Lung microvascular endothelial cell (primary cell): ENCODE data around the gene PAPSS1. TPM values are rescaled to one million over a fixed set of nuclear protein-coding genes. Genes with fewer than 3 reads are reported as not detected.

Experiments used
- DNase-seq, 2 donors: peaks; one replicate each; pipeline versions ENCODE4 v3.0.0 to v3.0.0-alpha.2; 2010; ENCODE audit warnings: low read depth in 2 of 2
- total RNA-seq: library from RNA; depleted of rRNA; stranded (reverse); fragments of >200 nt; gene quantifications from 2 replicates; pipeline ENCODE4 v1.2.1, GENCODE V29; 2014

Gene PAPSS1
- total RNA-seq, 1 donor from 2014 or later = 19.8 TPM

- DNase-seq = no peak
Measured at GRCh38 chr4:107629318-107629717, 90.7 kb downstream of the PAPSS1 start.

GRCh38 chr4:107625391-107625902, 94.6 kb downstream of the PAPSS1 start:
- DNase-seq = no peak

GRCh38 chr4:107624024-107624423, 96.0 kb downstream of the PAPSS1 start:
- no peak for DNase-seq

GRCh38 chr4:107622006-107622405, 98.0 kb downstream of the PAPSS1 start:
- no peak for DNase-seq

- no peak for DNase-seq
Measured at GRCh38 chr4:107619731-107620130, 100.3 kb downstream of the PAPSS1 start.

GRCh38 chr4:107619066-107619465, 101.0 kb downstream of the PAPSS1 start:
- DNase-seq = peak; percentile 49 to 50

GRCh38 chr4:107618656-107619055, 101.4 kb downstream of the PAPSS1 start:
- no peak for DNase-seq

GRCh38 chr4:107616838-107617389, 103.1 kb downstream of the PAPSS1 start:
- no peak for DNase-seq

GRCh38 chr4:107615809-107616208, 104.2 kb downstream of the PAPSS1 start:
- DNase-seq = no peak

GRCh38 chr4:107603430-107603829, 116.6 kb downstream of the PAPSS1 start:
- DNase-seq = no peak

- DNase-seq = no peak
Measured at GRCh38 chr4:107600983-107601382, 119.1 kb downstream of the PAPSS1 start.

- DNase-seq = no peak
Measured at GRCh38 chr4:107600436-107600835, 119.6 kb downstream of the PAPSS1 start.

- no peak for DNase-seq
Measured at GRCh38 chr4:107599841-107600240, 120.2 kb downstream of the PAPSS1 start.

- no peak for DNase-seq
Measured at GRCh38 chr4:107593230-107593629, 126.8 kb downstream of the PAPSS1 start.

- DNase-seq = no peak
Measured at GRCh38 chr4:107592519-107592918, 127.5 kb downstream of the PAPSS1 start.

- no peak for DNase-seq
Measured at GRCh38 chr4:107589269-107589668, 130.8 kb downstream of the PAPSS1 start.

GRCh38 chr4:107586371-107586770, 133.7 kb downstream of the PAPSS1 start:
- DNase-seq = no peak

GRCh38 chr4:107579099-107579498, 140.9 kb downstream of the PAPSS1 start:
- DNase-seq = peak in 1 of 2 donors; percentile 4

- DNase-seq = no peak
Measured at GRCh38 chr4:107578321-107578720, 141.7 kb downstream of the PAPSS1 start.

- no peak for DNase-seq
Measured at GRCh38 chr4:107577743-107578142, 142.3 kb downstream of the PAPSS1 start.

- DNase-seq = no peak
Measured at GRCh38 chr4:107575243-107575642, 144.8 kb downstream of the PAPSS1 start.

- no peak for DNase-seq
Measured at GRCh38 chr4:107572281-107572680, 147.8 kb downstream of the PAPSS1 start.

GRCh38 chr4:107570952-107571351, 149.1 kb downstream of the PAPSS1 start:
- DNase-seq = no peak

GRCh38 chr4:107564326-107564725, 155.7 kb downstream of the PAPSS1 start:
- no peak for DNase-seq
